Measurements from ENCODE around the gene MSI1.

- TF ChIP-seq CTCF (IDR thresholded peaks at IDR 0.05 in 2 of 3, conservative IDR thresholded peaks at IDR 0.05 in 1 of 3; ENCODE audit: borderline replicate concordance in 1 of 3, insufficient read depth in 1 of 3, low read depth in 2 of 3, low read length in 2 of 3) (no peak), CEBPB (IDR thresholded peaks at IDR 0.05; ENCODE audit: low read depth) (no peak), POLR2A (IDR thresholded peaks at IDR 0.05; ENCODE audit: borderline replicate concordance, extremely low read depth, insufficient read depth, insufficient read length) (no peak), POLR2AphosphoS5 (IDR thresholded peaks at IDR 0.05; ENCODE audit: low read depth, low read length) (no peak), REST (IDR thresholded peaks at IDR 0.05; ENCODE audit: low read depth) (no peak), EZH2 (IDR thresholded peaks at IDR 0.05) (no peak), MAX (IDR thresholded peaks at IDR 0.05) (no peak), EZH2phosphoT487 (IDR thresholded peaks at IDR 0.05; ENCODE audit: borderline replicate concordance) (no peak), ELF1 (IDR thresholded peaks at IDR 0.05; ENCODE audit: borderline replicate concordance, low read depth) (no peak)
Measured at GRCh38 chr12:120353556-120354317, 15.2 kb downstream of the MSI1 start.
